T-helper 9 cell (primary cell): ENCODE measurements around the gene KCNG2.

Experiments used
- DNase-seq: peaks from one replicate; pipeline ENCODE4 v3.0.0-alpha.2; 2020

Gene KCNG2

DNA sequence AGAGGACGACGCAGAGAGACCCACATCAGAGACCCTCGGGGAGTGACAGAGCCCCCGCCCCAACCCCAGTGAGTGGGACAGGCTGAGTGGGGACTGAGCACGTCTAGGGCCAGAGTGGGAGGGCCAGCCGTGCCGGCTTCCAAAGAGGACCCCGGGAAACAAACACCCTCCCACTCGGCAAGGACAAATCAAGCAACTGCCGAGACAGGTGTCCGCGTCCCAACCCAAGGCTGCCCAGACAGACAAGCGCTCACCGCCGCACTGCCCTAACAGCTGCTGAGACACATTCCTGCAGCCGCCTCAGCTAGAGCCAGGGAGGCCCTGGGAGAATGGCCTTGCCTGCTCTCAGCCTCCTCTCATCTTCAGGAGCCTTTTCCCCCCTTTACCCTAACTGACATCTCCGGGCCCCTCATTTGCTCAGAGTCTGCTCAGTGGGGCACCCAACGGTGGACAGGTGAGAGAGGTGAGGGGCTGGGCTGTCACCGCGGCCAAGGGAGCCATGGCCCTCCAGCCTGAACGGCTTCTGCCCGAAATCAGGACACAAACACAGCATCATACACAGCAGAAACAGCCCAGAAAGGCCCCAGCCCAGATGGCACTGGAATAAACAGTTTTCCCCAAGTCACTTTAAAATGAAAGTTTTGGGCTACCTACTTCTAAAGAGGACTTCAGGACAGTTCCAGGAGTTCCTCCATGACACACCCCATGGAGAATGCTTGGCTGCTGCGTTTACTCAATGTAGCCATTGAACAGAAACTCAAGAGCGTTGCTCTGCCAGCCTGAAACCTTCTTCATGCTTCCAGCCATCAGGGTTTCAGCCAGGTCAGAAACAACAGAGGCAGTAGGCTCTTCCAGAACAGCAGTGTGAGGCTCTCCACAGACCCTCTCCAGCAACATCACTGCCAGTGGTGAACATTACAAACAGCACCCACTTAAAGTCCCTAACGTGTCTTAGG, 130.1 kb downstream of the KCNG2 start:
- no peak for DNase-seq

- DNase-seq = no peak
Measured at GRCh38 chr18:79928563-79928960, 130.8 kb downstream of the KCNG2 start.

DNA sequence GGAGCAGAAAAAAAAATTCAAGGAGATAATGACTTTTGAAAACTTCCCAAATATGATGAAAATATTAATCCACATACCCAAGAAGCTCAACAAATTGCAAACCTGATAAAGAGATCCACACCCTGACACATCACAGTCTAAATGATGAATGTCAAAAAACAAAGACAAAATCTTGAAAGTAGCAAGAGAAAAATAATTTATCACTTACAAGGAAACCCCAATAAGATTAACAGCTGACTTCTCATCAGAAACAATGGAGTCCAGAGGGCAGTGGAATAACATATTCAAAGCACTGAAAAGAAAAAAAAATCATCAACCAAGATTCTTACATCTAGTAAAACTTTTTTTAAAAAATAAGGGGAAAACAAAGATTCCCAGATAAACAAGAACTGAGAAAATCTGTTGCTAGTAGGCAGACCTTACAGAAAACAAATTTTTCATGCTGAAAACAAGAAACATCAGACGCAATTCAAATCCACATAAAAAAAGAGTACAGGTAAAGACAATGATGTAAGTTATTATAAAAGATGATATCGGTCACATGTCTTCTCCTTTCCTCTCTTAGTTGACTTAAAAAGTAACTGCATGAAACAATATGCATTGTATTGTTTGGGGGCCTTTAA, 132.4 kb downstream of the KCNG2 start:
- no peak for DNase-seq

DNA sequence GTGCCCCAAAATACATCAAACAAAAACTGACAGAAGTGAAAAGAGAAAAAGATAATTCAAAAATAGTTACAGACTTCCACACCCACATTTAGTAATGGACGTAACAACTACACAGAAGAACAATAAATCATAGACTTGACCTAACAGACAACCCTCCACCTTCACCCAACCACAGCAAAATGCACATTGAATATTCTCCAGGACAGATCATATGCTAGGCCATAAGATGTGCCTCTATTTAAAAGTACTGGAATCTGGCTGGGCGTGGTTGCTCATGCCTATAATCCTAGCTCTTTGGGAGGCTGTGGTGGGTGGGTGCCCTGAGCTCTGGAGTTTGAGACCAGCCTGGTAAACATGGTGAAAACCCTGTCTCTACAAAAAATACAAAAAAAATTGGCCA, 133.7 kb downstream of the KCNG2 start:
- no peak for DNase-seq

DNA sequence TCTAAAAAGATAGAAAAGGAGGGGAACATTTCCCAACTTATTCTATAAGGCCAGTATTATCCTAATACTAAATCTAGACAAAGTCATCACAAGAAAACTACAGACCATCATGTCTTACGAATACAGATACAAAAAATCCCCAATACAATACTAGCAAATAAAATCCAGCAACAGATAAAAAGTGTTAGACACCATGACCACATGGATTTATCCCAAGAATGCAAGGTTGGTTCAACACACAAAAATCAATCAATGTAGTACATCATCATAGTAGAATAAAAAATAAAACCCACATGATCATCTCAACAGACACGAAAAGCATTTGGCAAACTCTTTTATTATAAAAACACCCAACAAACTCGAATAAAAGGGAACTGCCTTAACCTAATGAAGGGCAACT, 135.2 kb downstream of the KCNG2 start:
- DNase-seq = no peak

- DNase-seq = no peak
Measured at GRCh38 chr18:79933765-79934164, 136.0 kb downstream of the KCNG2 start.

DNA sequence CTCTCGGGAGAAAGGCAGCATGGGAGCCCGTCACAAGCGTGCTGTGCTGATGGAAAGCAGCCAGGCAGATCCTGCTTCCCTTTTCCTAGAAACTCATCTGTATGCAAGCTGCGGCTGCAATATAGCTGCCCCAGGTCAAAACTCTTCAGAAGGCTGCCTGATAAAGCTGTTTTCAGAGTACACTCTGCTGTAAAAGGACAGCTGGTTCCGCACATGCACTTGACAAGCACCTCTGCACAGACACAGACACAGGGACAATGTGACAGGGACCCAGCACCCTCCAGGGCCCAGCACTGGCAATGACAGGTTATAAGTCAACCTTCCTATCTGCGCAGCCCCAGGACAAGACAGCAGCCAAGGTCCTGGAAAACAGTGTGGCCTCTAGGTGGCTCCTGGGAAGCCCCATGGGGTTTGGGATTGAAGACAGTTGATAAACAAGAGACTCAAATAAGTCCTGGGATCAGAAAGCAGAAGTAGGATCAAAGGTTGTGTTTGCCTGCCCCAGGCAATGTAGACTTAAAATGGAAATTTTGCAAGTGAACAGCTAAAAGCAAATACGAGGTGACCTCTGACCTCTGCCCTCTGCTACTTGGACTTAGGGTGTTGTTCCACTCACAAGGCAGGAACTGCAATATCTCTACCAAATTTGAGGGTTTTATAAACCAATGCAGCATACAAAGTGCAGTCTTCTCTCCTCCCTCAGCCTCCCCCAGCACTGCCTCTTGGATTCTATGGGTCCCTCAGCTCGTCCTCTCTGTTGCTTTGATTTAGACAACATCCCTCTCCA, 136.8 kb downstream of the KCNG2 start:
- no peak for DNase-seq

GRCh38 chr18:79935098-79935480, 137.4 kb downstream of the KCNG2 start:
- DNase-seq = no peak

DNA sequence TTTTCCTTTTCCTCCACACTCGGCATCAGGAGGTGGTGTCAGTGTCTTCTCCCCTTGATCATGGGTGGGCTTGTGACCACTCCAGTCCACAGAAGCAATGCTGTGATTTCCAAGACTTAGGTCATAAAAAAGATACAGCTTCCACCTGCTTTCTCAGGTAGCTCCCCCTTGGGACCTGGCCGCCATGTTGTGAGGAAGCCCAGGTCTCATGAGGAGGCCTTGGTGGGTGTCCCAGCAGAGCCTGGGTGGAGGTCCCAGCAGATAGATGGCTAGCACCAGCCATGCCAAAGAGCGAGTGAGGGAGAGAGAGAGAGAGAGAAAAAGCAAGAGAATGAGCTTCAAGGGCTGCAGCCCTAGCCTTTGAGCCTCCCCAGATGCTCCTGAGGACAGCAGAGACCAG, 137.8 kb downstream of the KCNG2 start:
- no peak for DNase-seq

- DNase-seq = no peak
Measured at GRCh38 chr18:79935925-79936324, 138.2 kb downstream of the KCNG2 start.

DNA sequence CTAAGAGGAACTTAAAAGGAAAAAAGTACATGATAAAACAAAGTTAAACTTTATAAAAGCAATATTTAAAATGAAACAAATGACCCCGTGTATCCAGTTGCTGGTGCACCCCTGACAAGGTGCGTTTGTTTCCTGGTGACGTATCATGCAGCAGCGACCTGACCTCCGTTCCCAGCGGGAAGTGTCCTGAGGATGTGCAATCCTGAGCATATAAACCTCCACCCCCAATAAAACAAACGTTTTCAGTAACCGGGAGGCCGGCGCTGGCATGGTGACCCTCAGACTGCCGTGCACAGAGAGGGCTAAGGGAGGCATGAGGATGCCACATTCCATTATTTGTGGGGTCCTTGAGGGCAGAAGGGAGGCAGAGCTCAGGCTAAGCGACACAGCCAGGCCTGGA, 138.9 kb downstream of the KCNG2 start:
- no peak for DNase-seq

GRCh38 chr18:79937103-79937860, 139.5 kb downstream of the KCNG2 start:
- no peak for DNase-seq

- DNase-seq = no peak
Measured at GRCh38 chr18:79938196-79938595, 140.5 kb downstream of the KCNG2 start.

GRCh38 chr18:79939096-79939495, 141.4 kb downstream of the KCNG2 start:
- no peak for DNase-seq

- no peak for DNase-seq
Measured at GRCh38 chr18:79940126-79940813, 142.5 kb downstream of the KCNG2 start.

- no peak for DNase-seq
Measured at GRCh38 chr18:79940814-79941472, 143.2 kb downstream of the KCNG2 start.

- DNase-seq = no peak
Measured at GRCh38 chr18:79941473-79942119, 143.9 kb downstream of the KCNG2 start.

DNA sequence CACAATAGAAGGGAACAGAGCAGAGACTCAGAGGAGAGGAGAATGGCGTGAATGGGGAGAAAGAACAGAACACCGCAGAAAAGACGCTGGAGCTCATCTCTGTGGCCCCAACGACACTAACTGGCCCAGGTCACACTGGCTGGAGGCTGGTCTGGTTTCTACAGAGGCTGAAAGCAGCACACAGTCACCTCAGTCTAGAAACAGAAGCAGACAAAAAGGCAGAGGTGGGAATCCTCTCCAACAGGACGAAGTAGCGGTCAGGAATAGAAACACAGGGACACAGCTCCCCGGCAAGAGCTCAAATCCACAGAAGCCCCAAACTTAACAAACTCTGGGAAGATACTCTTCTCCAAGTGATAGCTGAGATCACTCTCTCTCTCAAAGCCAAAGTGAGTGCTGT, 144.5 kb downstream of the KCNG2 start:
- no peak for DNase-seq

- no peak for DNase-seq
Measured at GRCh38 chr18:79942786-79943607, 145.3 kb downstream of the KCNG2 start.

DNA sequence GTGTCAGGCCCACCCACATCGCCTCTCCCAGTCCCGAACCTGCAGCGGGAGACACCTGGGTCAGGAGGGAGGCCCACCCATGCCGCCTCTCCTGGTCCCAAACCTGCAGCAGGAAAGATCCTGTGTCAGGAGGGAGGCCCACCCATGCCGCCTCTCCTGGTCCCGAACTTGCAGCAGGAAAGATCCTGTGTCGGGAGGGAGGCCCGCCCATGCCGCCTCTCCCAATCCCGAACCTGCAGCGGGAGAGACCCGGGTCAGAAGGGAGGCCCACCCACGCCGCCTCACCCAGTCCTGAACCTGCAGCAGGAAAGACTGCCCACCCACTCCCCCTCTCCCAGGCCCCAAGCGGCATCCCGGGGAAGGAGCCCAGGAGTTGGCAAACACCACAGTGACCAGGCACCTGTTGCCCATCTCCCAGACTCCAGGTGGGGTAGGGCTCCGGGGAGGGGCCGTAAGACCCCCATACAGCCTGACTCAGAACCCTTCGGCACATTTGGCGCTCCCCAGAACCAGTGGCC, 145.9 kb downstream of the KCNG2 start:
- DNase-seq = no peak
